OCI-LY3 (cell line): Measurements from ENCODE around the gene TSPAN5.

Experiments used
- H2AFZ ChIP-seq: fragments of 200-600, 300-600 bp; shearing (Covaris generic); 2 replicates; pipeline ENCODE4 v1.6.0; 2014; ENCODE audit warnings: antibody characterized with exemption, low read depth, low read length
- H3K27ac ChIP-seq: fragments of 200-600, 300-600 bp; sonication (generic); 2 replicates; pipeline ENCODE4 v1.5.1; 2014; ENCODE audit warnings: mild to moderate bottlenecking, low read length, moderate library complexity, mixed read lengths
- H3K27me3 ChIP-seq: fragments of 200-600, 300-600 bp; sonication (generic); 2 replicates; pipeline ENCODE4 v1.6.1; 2014; ENCODE audit warnings: low read depth, low read length, mixed read lengths
- H3K36me3 ChIP-seq: fragments of 200-600, 300-600 bp; sonication (generic); replicated peaks from 2 replicates; pipeline ENCODE3; 2014; ENCODE audit warnings: low read depth, low read length, mixed read lengths
- H3K4me1 ChIP-seq: fragments of 300-600, 200-600 bp; sonication (generic); 2 replicates; pipeline ENCODE4 v1.6.1; 2014; ENCODE audit warnings: low read length, mixed read lengths
- H3K4me2 ChIP-seq: fragments of 200-600, 300-600 bp; sonication (generic); 2 replicates; pipeline ENCODE4 v1.6.1; 2014; ENCODE audit warnings: low read length, mixed read lengths
- H3K4me3 ChIP-seq: fragments of 300-600, 200-600 bp; sonication (generic); 2 replicates; pipeline ENCODE4 v1.5.1; 2014; ENCODE audit warnings: antibody characterized with exemption, mild to moderate bottlenecking, low read length, moderate library complexity
- H3K79me2 ChIP-seq: fragments of 300-600, 200-600 bp; shearing (Covaris generic); 2 replicates; pipeline ENCODE4 v1.6.1; 2014; ENCODE audit warnings: mild to moderate bottlenecking, low read length, mixed read lengths
- H3K9ac ChIP-seq: fragments of 300-600, 200-600 bp; shearing (Covaris generic); 2 replicates; pipeline ENCODE4 v1.6.0; 2014; ENCODE audit warnings: mild to moderate bottlenecking, low read length, moderate library complexity
- H3K9me3 ChIP-seq: fragments of 200-600, 300-600 bp; shearing (Covaris generic); 2 replicates; pipeline ENCODE4 v1.6.1; 2014; ENCODE audit warnings: low read length, mixed read lengths; ENCODE audit not compliant: insufficient read depth
- H4K20me1 ChIP-seq: fragments of 200-600, 300-600 bp; sonication (generic); 2 replicates; pipeline ENCODE4 v1.6.1; 2016; ENCODE audit warnings: low read length, mixed read lengths; ENCODE audit not compliant: insufficient read depth
- CTCF ChIP-seq: fragments of 200-600, 300-600 bp; sonication (generic); IDR thresholded peaks from 2 replicates; pipeline ENCODE4 v1.5.1; 2014; ENCODE audit warnings: antibody characterized with exemption, low read length, low read depth
- EZH2phosphoT487 ChIP-seq: fragments of 200-600 bp; shearing (Covaris generic); IDR thresholded peaks from 2 replicates; pipeline ENCODE4 v1.6.1; 2018; ENCODE audit warnings: antibody characterized with exemption, mixed run types, low read depth

TSPAN5 gene

GRCh38 chr4:98662055-98662453 lies 3.6 kb upstream of the TSPAN5 start:
- H3K9ac ChIP-seq, result peak overlapping the region; percentile 65; the same call in 1 of the 2 replicates

GRCh38 chr4:98661371-98662054 lies 3.1 kb upstream of the TSPAN5 start:
- Histone ChIP-seq H3K4me2 (peak overlapping the region; percentile 83), H2AFZ (no peak overlapping the region), H3K4me1 (peaks cover 45% of the 10 kb centered on the region), H3K9me3 (peaks cover 12% of the 10 kb centered on the region; the same call in 1 of the 2 replicates), H3K36me3 (peaks cover 13% of the 10 kb centered on the region), H3K27ac (no peak overlapping the region), H3K9ac (no peak overlapping the region), H4K20me1 (peaks cover 5% of the 10 kb centered on the region; the same call in 1 of the 2 replicates), H3K4me3 (peak overlapping the region; percentile 5; the same call in 1 of the 2 replicates), H3K27me3 (0 out of 2 replicates have a peak, but pooled peaks cover 6% of the 10 kb centered on the region), H3K79me2 (peaks cover 17% of the 10 kb centered on the region)
- no peak for TF ChIP-seq CTCF
- no peak for TF ChIP-seq EZH2phosphoT487

More at GRCh38 chr4:98662055-98662453, 3.6 kb upstream of the TSPAN5 start:
- Histone ChIP-seq H3K36me3 (peaks cover 13% of the 10 kb centered on the region), H3K4me2 (peak overlapping the region; percentile 83), H4K20me1 (no peaks in the 10 kb centered on the region), H3K27ac (peak overlapping the region; percentile 97; the same call in 1 of the 2 replicates), H3K4me1 (peaks cover 40% of the 10 kb centered on the region), H3K9me3 (peaks cover 12% of the 10 kb centered on the region; the same call in 1 of the 2 replicates), H3K79me2 (peaks cover 11% of the 10 kb centered on the region), H3K27me3 (0 out of 2 replicates have a peak, but pooled peaks cover 6% of the 10 kb centered on the region), H2AFZ (no peak overlapping the region), H3K4me3 (peak overlapping the region; percentile 5; the same call in 1 of the 2 replicates)
- TF ChIP-seq EZH2phosphoT487 (no peak), CTCF (no peak)

- Histone ChIP-seq H3K27me3 (0 out of 2 replicates have a peak, but pooled peaks cover 6% of the 10 kb centered on the region), H2AFZ (no peak overlapping the region), H3K4me2 (peak overlapping the region; percentile 93; the same call in 1 of the 2 replicates), H3K9me3 (no peaks in the 10 kb centered on the region; the same call in 1 of the 2 replicates), H4K20me1 (peaks cover 21% of the 10 kb centered on the region), H3K9ac (no peak overlapping the region), H3K4me1 (peaks cover 60% of the 10 kb centered on the region), H3K4me3 (no peak overlapping the region), H3K36me3 (peaks cover 9% of the 10 kb centered on the region), H3K27ac (no peak overlapping the region), H3K79me2 (peaks cover 33% of the 10 kb centered on the region)
- TF ChIP-seq EZH2phosphoT487 (no peak), CTCF (no peak)
These were observed 1.5 kb upstream of the TSPAN5 start for GRCh38 chr4:98659741-98660462.
